D341Med (cell line): ENCODE measurements around the gene FLVCR1.

Experiments used
- DNase-seq: peaks from one replicate; pipeline ENCODE4 v3.0.0; 2012; ENCODE audit warnings: low spot score

The FLVCR1 gene

DNA sequence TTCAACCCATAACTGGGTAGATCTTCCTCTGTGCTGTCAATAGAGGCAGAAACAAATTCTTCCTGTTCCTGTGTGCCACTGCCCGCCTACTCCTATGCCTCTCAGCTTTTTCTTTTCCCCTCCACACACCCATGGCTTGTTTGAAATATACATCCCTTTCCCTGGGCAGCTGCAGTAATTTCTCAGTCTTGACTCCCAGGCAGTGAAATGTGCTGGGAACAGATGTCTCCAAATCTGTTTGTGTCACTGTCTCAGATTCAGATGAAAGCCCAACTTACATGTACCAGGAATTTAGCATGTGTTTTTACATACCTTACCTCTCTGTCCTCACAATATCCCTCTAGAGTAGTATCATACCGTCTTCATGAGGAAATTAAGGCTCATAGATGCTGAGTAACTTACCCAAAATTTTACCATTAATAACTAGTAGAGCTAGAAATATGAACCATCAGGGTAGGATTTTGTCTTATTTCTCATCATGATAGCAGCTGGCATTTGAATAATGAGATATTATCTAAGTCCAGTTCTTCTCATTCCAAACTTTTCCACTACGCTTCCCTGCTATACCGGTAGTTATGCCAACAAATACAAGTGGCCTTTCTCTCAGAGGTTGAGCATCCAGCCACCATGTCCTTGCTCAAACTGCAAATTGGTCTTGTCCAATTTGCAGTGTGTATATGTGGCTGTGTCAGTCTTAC is 87.5 kb downstream of the FLVCR1 start:
- no peak for DNase-seq

DNA sequence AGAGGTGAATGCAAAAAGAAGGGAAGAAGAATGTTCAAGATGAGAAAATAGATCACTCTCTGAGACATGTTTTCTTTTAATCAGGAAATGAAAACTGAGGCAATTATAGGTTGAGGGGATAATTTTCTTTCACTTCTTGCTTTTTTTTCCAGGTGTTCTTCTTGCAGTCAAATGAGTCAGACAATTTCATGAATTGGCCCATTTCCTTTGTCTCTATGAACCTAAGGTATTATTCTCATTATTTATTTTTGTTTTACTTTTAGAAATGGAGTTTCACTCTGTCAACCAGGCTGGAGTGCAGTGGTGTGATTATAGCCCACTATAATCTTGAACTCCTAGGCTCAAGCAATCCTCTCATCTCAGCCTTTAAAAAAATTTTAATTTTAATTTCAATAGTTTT is 88.8 kb downstream of the FLVCR1 start:
- DNase-seq: no peak
